A673 (cell line): ENCODE data around the gene NEGR1. TPM values are rescaled to one million over a fixed set of nuclear protein-coding genes. Genes with fewer than 3 reads are reported as not detected.

Experiments used
- BruUV-seq: library from RNA; stranded (reverse); fragments of 400-500 nt; replicated peaks from 2 replicates; lab custom pipeline; 2021; lab: Mats Ljungman, UMichigan
- CTCF ChIA-PET: fragments of 300-600 bp; sonication (Branson Sonifier 250); formaldehyde crosslinking; loops from one replicate; lab custom pipeline; 2022; ENCODE audit warnings: antibody characterized with exemption; lab: Charles Lee
- POLR2A ChIA-PET: fragments of 300-600 bp; sonication (Branson Sonifier 250); formaldehyde crosslinking; loops from one replicate; lab custom pipeline; 2022; ENCODE audit warnings: antibody characterized with exemption; ENCODE audit not compliant: low non-redundant PET; lab: Charles Lee
- DNase-seq: peaks from one replicate; pipeline ENCODE4 v3.0.0-alpha.2; 2015; ENCODE audit warnings: low spot score
- H3K27ac ChIP-seq: fragments of 200-600 bp; sonication (generic); 2 replicates; pipeline ENCODE4 v1.5.1; 2016; ENCODE audit warnings: mixed run types, low read depth, mild to moderate bottlenecking, mixed read lengths, antibody characterized with exemption, low read length; ENCODE audit not compliant: poor library complexity, severe bottlenecking
- H3K27me3 ChIP-seq: fragments of 200-600 bp; sonication (generic); replicated peaks from 2 replicates; pipeline ENCODE4 v1.6.1; 2017; ENCODE audit warnings: mixed run types, low read depth, mild to moderate bottlenecking, mixed read lengths, antibody characterized with exemption, low read length; ENCODE audit not compliant: insufficient read depth, poor library complexity
- H3K36me3 ChIP-seq: fragments of 200-600 bp; sonication (generic); 2 replicates; pipeline ENCODE4 v1.6.1; 2016; ENCODE audit warnings: mixed run types, mild to moderate bottlenecking, mixed read lengths, antibody characterized with exemption, low read length; ENCODE audit not compliant: insufficient read depth, poor library complexity, severe bottlenecking
- H3K4me1 ChIP-seq: fragments of 200-600 bp; sonication (generic); 2 replicates; pipeline ENCODE4 v1.6.1; 2017; ENCODE audit warnings: mixed run types, mild to moderate bottlenecking, mixed read lengths, antibody characterized with exemption, low read length; ENCODE audit not compliant: insufficient read depth, poor library complexity, severe bottlenecking
- H3K4me3 ChIP-seq: fragments of 200-600 bp; sonication (generic); 2 replicates; pipeline ENCODE4 v1.5.1; 2016; ENCODE audit warnings: low read depth, mixed run types, mild to moderate bottlenecking, mixed read lengths, low read length; ENCODE audit not compliant: poor library complexity, severe bottlenecking
- H3K9me3 ChIP-seq: fragments of 200-600 bp; sonication (generic); 2 replicates; pipeline ENCODE4 v1.6.1; 2016; ENCODE audit warnings: mixed run types, low read depth, mild to moderate bottlenecking, mixed read lengths, antibody characterized with exemption, low read length; ENCODE audit not compliant: poor library complexity, severe bottlenecking
- EZH2 ChIP-seq: fragments of 200-600 bp; sonication (generic); IDR thresholded peaks from 2 replicates; pipeline ENCODE4 v1.6.1; 2017; ENCODE audit warnings: borderline replicate concordance, low read depth, mild to moderate bottlenecking, mixed read lengths, antibody characterized with exemption, low read length; ENCODE audit not compliant: poor library complexity, severe bottlenecking
- intact Hi-C: fragments of 100-400 bp; cut with micrococcal nuclease; formaldehyde crosslinking; loops from one replicate; pipeline ENCODE4 v1.10.0; 2022; ENCODE audit not compliant: unreplicated experiment
- total RNA-seq: library from RNA; stranded (reverse); gene quantifications from 2 replicates; pipeline ENCODE4 v1.2.3, GENCODE V29; 2021
- TF ChIP-seq, protein P1 (sequence below): fragments of 300-800, 200-600 bp; sonication (generic); conservative IDR thresholded peaks from 2 replicates; pipeline ENCODE4 v1.5.1; 2017; ENCODE audit warnings: low read depth, mild to moderate bottlenecking, antibody characterized with exemption, low read length, moderate library complexity, mixed read lengths

NEGR1 gene
- total RNA-seq, 1 experiment from 2014 or later, result 7.6 TPM

DNA sequence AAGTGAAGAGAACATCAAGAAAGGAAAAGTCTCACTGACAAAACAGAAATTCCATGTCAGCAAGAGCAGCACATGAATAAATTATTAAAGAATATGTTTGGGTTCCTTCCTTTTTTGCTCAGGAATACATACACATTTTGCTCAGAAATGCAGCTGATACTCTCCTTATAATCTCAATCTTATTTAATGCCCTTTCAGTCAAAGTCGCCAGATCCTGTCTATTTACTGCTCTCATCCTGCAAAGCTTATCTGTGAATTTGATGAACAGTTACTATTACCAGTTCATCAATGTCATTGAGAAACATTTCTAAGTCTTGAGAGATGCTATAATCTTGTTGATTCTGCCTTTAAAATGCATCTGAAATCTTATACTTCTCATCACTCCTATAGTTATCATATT is 658.5 kb downstream of the NEGR1 start:
- Histone ChIP-seq H3K27ac (no peak overlapping the region), H3K36me3 (no peaks in the 10 kb centered on the region), H3K9me3 (no peaks in the 10 kb centered on the region), H3K27me3 (no peaks in the 10 kb centered on the region), H3K4me1 (no peaks in the 10 kb centered on the region), H3K4me3 (no peak overlapping the region)
- ChIA-PET CTCF (no interaction called here), POLR2A (no interaction called here)
- intact Hi-C loops, result no loop called here
- DNase-seq, result no peak
- no peak for TF ChIP-seq EZH2
- TF ChIP-seq, protein P1, sequence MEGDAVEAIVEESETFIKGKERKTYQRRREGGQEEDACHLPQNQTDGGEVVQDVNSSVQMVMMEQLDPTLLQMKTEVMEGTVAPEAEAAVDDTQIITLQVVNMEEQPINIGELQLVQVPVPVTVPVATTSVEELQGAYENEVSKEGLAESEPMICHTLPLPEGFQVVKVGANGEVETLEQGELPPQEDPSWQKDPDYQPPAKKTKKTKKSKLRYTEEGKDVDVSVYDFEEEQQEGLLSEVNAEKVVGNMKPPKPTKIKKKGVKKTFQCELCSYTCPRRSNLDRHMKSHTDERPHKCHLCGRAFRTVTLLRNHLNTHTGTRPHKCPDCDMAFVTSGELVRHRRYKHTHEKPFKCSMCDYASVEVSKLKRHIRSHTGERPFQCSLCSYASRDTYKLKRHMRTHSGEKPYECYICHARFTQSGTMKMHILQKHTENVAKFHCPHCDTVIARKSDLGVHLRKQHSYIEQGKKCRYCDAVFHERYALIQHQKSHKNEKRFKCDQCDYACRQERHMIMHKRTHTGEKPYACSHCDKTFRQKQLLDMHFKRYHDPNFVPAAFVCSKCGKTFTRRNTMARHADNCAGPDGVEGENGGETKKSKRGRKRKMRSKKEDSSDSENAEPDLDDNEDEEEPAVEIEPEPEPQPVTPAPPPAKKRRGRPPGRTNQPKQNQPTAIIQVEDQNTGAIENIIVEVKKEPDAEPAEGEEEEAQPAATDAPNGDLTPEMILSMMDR, result no peak
- BruUV-seq, result no TSS peak

DNA sequence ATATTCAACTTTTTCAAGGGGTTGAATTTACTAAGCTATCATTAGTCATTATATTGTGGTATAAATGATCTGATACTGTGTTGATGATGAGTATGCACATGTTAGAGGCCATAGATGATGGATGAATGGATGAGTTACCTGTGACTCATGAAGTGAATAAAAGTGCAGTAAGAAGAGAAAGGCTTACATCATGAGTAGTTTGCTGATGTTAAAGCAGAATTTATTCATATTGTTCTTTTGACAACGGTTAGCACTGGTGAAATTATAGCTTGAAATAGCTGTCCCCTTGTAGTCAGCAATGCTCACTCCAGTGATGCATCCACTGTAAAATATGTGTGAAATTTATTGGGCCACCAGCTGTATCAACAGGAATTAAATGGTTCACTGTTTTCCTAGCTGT is 660.6 kb downstream of the NEGR1 start:
- no peak overlapping the region for H3K27ac ChIP-seq
- CTCF ChIA-PET, result no interaction called here
- DNase-seq, result no peak

DNA sequence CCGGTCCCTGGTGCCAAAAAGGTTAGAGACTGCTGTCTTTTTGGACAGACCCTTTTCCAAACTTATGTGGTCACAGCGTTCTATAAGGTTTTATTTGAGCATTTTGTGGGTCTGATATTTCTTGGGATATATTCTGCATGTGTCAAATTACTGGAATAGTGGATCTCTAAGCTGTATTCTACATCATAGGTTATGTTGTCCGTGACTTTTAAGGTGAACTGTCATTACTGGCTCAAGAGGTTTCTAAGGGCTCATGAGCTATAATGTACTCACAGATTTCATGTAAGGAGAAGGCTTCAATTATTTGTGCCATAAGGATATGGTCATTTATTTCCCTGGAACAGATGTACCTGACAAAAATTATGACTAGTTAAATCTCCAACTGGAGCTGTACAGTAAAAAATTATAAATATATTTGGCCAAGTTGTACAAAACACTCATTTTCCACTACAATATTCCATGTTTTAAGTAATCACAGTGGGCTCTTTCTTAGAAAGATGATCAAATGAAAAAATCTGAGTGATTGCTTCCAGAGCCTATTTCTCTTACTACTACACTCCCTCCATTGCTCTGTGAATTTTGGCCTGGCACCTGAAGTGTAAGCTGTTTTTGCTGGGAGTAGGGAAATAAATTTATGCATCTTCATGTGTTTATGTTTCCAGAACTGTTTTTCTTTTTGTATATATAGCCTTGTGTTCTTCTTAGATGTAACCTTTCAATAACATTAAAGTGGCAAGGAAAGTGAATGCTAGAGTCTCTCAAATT is 663.4 kb downstream of the NEGR1 start:
- BruUV-seq, result no TSS peak
- no peak for TF ChIP-seq EZH2
- TF ChIP-seq, protein P1, result no peak
- POLR2A ChIA-PET, result no interaction called here
- no peak for DNase-seq
- H3K9me3 ChIP-seq, result no peaks in the 10 kb centered on the region
- H3K4me1 ChIP-seq, result no peaks in the 10 kb centered on the region
- no peak overlapping the region for H3K27ac ChIP-seq
- intact Hi-C loops, result no loop called here
- H3K27me3 ChIP-seq, result no peaks in the 10 kb centered on the region
- H3K4me3 ChIP-seq, result no peak overlapping the region
- H3K36me3 ChIP-seq, result no peaks in the 10 kb centered on the region
- CTCF ChIA-PET, result no interaction called here

More for the DNA sequence above, 660.6 kb downstream of the NEGR1 start:
- BruUV-seq, result no TSS peak
- TF ChIP-seq, protein P1, result no peak
- no peak for TF ChIP-seq EZH2
- Histone ChIP-seq H3K4me1 (no peaks in the 10 kb centered on the region), H3K9me3 (no peaks in the 10 kb centered on the region), H3K27me3 (no peaks in the 10 kb centered on the region), H3K4me3 (no peak overlapping the region), H3K36me3 (no peaks in the 10 kb centered on the region)
- intact Hi-C loops, result no loop called here
- POLR2A ChIA-PET, result no interaction called here
